Stimulated activated CD8-positive, alpha-beta memory T cell treated with anti-CD3 and anti-CD28 coated beads, Interleukin-7, amount 100 ng/mL, for 4 hours (primary cell): ENCODE measurements around the gene OBSL1.

Experiments used
- DNase-seq, 2 donors: peaks; one replicate each; pipeline ENCODE4 v3.0.0-alpha.2; 2020; ENCODE audit warnings: low read depth in 2 of 2

Gene OBSL1

DNA sequence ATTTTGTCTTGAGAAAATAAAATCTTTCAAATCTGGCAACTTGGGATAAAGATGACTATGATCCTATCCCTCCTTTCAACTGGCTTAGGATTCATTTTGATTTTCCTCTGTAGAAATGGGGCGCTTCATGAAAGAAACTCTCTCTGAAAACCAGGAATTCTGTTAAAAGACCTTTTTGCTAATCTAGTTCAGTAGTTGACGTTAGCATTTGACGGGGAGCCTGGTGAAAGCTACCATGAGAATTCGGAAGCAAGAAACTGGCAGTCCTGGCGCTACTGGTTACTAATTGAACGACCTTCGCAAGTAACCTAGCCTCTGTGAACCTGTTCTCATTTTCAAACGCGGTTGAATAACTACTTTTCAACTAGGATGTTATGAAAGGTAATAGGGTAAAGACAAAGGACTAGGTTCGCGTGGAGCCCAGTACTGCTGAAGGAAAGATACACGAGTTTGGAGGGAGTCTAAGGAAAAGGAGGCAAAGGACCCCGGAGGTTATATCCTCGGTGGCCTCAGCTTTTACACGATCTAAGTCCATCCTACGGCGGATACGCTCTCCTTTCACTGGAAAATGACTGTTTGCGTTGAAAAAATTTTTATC, 25.7 kb upstream of the OBSL1 start:
- DNase-seq, result no peak

DNA sequence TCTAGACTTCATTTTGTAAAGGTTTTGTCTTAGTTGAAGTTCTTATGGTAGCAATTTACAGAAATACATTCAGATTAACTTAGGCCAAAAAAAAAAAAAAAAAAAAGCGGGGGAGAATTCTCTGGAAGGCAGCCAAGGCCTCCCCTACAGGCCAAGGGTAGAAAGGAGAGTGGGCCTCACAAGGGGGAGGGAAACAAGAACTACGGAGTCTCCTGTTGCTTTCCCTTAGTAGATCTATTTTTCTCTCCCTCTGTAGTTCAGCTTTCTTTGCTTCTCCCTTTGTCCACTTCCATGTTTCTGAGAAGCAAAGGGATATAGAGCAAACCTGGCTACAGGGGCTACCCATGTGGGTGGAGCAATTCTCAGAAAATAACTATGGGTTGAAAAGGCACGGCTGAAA, 23.9 kb upstream of the OBSL1 start:
- DNase-seq, result no peak

DNA sequence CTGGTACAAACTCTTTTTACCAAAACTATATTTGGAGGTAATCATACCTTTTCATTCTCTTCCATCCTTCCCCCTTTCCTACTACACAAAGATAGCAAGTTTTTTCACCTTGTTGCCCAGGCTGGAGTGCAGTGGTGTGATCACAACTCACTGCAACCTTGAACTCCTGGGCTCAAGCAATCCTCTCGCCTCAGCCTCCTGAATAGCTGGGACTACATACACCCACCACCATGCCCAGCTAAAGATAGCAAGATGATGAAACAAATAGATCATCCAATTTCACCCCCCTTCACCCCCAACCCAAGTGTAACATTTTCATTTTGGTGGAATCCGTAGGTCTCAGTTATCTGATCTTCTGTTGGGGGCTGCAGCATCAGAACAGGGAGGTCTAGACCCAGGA, 21.8 kb upstream of the OBSL1 start:
- DNase-seq, result no peak

DNA sequence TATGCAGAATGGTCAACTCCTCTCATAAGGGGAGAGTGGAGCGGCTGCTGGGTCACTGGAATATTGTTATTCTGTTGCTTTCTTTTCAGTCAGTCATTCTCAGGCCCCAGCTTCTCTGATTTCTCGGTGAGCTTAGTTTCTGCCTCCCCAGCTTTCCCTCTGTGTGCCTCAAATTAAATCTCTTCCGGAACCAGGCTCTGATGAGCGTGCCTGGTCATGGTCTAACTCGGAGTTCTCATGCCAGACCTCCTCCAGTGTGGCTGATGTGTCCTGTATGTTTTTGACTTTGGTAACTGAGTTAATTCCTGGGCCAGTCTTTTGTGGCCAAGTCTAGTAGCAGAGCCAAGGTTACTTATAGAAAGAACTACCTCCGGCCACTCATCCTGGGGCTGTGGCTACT, 21.4 kb upstream of the OBSL1 start:
- DNase-seq, result no peak

DNA sequence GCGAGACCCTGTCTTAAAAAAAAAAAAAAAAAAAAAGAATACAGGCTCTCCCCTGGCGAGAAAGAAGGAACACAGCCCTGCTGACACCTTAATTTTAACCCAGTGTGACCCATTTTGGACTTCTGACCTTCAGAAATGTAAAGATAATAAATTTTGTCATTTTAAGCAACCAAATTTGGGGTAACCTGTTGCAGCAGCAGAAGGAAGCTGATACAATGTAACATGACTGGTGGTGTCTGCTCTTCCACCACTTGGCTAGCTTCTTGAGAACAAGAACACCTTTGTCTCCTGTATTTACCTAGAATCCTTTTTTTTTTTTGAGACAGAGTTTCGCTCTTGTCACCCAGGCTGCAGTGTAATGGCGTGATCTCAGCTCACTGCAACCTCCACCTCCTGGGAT, 19.8 kb upstream of the OBSL1 start:
- no peak for DNase-seq

DNA sequence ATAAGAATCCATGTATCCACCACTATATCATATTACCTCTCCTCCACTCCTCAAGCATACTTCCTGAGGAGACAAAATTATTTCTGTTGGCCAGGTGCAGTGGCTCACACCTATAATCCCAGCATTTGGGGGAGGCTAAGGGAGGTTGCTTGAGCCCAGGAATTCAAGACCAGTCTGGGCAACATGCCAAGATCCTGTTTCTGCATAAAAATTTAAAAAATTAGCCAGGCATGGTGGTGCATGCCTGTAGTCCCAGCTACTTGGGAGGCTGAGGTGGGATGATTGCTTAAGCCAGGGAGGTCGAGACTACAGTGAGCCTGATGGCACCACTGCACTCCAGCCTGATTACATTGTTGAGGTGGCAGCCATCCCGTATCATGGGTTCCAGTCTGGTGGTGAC, 10.0 kb upstream of the OBSL1 start:
- DNase-seq, result no peak

DNA sequence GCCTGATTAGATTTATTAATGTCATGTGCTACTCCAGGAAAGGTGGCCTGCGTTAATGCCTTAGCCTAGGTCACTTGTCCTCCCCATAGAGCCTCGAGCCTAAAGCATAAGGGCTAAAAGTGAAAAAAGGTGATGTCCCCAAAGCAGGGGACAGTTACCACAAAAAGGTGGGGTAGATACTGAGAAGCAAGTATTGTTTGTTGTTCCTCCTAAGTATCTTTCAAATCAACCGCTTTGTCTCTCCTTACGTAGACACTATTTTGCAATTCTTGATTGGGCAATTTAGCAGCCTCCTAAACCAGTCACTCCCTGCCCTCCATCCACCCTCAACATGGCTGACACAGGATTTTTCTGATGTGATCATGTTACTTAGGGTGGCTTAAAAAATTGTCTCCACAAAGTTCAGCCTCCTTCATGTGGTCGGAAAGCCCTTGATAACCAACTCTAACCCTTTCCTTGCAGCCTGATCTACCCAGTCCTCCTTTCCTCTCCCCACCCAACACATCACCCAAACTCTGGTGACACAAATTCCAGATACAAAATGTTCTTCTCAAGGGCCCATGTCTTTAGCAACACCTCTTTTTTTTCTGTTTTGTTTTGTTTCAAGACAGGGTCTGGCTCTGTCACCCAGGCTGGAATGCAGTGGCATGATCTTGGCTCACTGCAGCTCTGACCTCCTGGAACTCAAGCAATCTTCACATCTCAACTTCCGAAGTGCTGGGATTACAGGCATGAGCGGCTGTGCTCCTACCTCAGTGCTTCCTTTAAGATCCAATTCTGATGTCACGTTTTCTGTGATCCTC, 7.7 kb upstream of the OBSL1 start:
- no peak for DNase-seq

DNA sequence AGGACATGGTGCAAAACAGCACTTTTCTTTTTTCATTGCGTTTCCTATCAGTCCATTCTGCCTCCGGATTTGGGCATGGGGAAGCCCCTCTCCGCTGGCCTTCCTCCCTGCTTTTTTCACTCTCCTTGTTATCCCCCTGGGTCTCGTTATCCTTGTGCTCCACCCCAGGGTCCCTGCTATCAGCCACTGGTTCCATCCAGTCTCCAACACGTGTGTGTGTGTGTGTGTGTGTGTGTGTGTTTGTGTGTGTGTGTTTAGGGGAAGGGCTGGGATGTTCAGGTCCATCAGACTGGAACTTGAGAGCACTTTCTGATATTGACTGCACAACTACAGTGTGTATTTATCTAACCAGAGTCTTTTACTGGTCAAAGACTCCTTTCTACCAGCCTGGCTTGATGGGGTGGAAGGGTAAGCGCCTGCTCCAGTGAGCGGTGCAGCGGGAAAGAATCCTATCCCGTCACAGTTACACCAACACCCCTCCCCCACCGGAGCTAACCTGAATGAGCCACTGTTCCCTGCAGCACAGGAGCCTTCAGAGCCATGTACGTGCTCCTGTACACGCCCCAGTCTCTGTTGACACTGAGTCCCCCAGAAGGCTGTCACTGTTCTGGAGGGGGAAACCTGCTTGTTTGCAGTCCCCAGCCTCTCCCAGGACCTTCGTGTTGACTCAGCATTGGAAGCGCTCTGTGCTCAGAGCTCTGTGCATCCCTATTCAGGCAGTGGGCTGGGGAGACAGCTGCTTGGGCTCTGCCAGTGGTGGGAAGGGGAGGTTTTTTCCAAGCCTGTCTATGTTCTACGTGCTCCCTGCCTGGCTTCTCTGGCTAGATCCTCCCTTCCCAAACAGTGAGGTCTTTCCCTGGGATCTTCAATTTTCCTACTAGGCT, 5.4 kb upstream of the OBSL1 start:
- no peak for DNase-seq

DNA sequence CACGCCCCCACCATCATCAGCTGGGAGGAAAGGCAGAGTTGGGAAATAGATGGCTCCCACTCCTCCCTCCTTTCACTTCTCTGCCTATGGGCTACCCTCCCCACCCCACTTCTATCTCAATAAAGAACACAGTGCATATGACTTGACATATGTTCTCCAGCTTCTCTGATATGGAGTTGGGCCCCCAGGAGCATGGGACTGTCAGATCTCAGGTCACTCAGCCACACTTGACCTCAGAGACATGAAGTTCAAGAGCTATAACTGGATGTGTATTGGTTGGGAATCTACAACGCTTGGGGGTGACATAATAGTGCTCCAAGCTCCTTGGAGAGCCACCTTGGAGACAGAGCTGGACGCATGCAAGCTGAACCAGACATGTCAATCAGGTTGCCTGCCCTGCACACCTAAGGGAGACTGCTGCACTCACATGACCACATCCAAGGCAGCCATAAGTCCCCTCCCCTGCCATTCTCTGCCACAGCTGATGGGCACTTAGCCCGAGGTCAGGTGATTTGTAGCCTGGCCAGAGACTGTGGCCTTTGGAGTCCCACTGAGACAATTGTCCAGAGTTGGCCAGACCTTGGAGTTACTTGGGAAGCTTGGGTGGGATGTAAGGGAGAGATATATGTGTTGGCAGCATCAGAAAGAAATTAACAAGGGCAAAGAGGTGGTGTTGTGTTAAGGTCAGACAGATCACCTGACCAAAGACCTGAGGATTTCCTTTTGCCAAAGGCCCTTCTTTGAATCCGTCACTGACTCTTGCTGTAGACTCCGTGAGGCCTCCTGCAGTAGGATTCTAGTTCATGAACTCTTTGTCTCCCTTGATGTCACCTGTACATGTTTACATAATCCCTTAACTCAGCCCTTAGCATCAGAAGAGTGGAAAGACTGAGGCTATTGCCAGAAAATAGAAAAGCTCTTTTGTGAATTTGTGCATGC, 4.5 kb upstream of the OBSL1 start:
- no peak for DNase-seq

DNA sequence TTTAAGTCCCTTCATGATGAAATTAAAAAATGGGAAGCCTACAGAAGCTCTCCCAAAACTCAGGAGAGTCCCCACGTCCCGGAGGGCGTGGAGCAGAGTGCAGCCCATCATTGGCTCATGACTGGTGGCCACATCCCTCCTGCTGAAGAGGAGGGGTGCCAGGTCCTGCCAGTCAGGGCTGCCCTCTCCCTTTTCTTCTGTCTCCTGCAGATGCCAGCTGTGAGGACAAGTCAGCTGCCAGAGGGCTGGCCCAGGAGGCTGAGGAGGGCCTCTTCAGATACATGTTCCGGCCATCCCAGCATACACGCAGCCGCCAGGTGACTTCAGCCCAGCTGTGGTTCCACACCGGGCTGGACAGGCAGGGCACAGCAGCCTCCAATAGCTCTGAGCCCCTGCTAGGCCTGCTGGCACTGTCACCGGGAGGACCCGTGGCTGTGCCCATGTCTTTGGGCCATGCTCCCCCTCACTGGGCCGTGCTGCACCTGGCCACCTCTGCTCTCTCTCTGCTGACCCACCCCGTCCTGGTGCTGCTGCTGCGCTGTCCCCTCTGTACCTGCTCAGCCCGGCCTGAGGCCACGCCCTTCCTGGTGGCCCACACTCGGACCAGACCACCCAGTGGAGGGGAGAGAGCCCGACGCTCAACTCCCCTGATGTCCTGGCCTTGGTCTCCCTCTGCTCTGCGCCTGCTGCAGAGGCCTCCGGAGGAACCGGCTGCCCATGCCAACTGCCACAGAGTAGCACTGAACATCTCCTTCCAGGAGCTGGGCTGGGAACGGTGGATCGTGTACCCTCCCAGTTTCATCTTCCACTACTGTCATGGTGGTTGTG, 3.4 kb upstream of the OBSL1 start:
- no peak for DNase-seq

DNA sequence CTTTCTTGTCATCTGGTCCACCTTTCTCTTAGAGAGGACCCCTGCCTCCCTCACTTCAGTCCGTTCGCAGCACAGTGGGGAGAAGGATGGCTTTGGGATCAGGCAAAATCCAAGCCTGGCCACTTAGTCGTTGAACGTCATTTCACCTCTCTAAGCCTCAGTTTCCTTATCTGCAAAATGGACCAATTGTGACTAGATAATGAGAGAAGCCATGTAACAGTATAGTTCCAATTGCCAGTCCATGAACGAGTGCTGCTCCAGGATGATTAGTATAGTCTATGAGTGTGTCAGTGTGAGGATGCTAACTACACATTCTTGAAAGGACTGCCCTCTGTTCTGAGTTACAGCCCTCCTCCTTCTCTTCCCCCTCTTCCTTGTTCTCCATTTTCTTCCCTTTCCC, 1.8 kb upstream of the OBSL1 start:
- DNase-seq, result no peak

DNA sequence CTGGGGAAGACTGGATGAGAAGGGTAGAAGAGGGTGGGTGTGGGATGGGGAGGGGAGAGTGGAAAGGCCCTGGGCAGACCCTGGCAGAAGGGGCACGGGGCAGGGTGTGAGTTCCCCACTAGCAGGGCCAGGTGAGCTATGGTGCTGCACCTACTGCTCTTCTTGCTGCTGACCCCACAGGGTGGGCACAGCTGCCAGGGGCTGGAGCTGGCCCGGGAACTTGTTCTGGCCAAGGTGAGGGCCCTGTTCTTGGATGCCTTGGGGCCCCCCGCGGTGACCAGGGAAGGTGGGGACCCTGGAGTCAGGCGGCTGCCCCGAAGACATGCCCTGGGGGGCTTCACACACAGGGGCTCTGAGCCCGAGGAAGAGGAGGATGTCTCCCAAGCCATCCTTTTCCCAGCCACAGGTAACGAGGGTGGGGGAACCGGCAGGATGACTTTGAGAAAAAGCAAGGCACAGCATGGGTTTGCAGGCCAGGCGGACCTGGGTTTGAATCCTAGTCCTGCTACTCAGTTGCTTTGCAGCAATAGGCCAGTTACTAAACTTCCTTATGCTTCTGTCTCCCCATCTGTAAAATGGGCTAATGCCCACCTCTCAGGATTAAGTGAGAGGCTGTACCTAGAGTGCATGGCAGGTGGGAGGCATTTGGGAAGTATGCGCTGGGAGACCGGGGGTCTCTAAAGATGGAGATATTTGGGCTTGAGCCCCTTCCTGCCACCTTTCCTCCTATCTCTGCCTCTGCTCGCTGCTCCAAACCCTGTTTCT, 1.1 kb upstream of the OBSL1 start, which contains the start of gene INHA:
Gene INHA, plus strand, starts transcription at position 74 of the 765 bp plus-strand sequence. Its CDS starts 65 bp downstream, at position 139.
- DNase-seq, result no peak

DNA sequence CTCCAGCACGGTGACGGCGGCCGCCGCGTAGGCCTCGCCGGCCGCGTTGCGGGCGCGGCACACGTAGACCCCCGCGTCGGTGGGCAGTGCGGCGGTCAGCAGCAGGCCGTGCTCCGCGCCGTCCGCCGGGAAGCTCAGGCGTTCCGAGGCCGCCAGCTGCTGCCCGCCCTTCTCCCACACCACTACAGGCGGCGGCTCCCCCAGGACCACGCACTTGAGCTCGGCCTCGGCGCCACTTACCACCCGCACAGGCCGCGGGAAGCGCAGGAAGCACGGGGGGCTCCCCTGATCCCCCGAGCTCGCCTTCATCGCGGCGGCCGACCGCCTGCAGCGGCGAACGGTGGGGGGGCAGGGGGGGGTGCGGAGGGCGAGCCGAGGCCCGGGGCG, 422 bp downstream of the OBSL1 start:
- no peak for DNase-seq

DNA sequence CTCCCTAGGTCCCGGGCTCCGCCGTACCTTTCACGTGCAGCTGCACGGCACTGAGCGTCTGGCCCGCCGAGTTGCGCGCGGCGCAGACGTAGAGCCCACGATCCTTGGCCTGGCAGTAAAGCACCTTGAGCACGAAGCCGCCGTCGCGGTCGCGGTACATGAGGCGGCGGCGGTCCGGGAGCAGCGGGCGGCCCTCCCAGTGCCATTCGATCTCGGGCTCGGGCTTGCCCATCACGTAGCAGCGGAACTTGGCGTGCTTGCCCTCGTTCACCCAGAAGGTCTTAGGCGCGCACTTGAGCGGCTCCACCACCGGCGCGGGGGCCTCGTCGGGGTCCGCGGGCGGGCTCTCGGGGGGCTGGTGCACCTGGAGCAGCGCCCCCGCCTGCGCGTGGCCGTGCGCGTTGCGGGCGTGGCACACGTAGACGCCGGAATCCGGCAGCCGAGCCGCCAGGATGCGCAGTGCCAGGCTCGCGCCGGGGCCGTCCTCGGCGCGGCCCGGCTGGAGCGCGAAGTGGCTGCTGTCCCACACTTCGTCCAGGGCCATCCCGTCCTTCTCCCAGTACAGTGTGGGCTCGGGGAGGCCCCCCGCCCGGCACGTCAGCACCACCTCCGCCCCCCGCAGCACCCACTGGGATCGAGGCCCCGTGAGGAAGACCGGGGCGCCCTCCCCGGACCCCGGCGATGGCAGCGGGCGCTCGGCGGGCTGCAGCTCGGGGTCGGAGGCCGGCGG, 980 bp downstream of the OBSL1 start:
- DNase-seq, result no peak

DNA sequence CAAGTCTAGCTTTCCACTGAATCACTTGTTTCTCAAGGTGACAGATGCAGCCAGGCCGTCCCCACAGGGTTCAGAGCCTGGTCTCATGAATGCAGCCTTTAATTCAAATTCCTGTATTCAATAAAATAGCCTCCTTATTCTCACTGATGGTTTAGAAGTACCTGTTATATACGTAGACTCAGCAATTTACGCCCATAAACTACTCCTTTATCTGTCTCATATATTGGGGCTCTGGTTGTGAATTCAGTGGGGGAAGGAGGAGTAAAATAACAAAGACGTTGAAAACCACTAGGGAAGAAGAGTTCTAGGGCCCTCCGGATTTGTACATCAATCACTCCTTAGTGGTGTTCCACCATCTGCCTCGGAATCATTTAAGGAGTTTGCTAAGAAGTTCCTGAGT, 1.7 kb downstream of the OBSL1 start:
- DNase-seq, result no peak

DNA sequence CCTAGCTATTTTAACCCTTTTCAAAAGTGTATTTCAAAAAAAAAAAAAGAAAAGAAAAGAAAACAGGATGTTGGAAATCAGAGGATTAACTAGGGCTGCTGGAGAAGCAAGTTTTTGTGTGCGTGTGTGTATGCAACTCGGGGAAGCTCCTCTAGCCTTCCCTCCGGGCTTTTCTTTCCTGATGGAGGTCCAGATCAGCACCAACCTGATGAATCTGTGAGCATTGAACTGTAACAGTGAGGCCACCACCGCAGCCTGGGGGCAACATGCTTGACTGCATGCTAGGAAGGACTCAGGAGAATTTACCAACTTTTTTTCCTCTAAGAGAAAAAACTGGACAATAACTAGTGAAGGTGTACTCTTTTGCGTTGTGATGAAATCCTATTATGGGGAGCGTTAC, 2.3 kb downstream of the OBSL1 start:
- DNase-seq, result no peak

DNA sequence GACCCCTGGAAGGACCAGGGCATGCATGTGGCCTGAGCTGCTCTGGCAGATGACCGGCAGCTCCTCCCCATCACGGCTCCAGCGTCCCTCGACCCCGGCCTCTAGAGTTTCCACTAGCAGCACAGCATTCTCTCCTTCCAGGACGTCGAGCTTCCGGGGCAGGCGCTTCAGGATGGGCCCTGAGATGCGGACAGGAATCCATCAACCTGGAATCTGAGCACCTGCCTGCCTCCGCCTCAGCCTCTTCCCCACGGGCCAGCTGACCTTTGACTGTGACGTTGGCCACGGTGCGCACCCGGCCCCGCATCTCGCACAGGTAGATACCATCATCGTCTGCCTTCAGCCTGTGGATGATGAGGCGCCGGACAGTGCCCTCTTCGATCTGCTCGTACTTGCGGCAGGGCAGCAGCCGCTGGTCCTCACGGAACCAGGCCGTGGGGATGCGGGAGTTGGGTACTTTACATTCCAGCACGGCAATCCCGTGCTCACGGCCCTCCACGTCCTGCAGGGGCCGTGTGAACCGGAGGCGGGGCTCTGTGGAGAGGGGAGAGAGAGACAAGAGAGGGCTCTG, 3.5 kb downstream of the OBSL1 start:
- DNase-seq, result no peak

DNA sequence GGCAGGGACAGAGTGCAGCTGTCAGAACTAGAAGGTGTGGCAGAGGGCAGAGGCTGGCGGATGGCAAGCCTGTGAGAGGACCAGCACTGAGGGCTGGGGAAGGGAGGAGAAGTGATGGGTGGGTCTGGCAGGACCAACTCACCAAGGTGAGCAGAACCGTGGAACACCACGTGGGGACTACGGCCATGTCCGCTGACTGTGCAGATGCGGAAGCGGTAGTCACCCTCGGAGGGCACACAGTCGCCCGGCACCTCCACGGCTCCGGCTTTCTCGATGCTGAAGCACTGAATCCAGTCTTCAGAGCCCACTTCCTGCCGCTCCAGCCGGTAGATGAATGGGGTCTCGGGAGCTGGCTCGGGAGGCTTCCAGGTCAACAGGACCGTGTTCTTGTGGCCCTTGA, 4.2 kb downstream of the OBSL1 start:
- DNase-seq, result no peak

DNA sequence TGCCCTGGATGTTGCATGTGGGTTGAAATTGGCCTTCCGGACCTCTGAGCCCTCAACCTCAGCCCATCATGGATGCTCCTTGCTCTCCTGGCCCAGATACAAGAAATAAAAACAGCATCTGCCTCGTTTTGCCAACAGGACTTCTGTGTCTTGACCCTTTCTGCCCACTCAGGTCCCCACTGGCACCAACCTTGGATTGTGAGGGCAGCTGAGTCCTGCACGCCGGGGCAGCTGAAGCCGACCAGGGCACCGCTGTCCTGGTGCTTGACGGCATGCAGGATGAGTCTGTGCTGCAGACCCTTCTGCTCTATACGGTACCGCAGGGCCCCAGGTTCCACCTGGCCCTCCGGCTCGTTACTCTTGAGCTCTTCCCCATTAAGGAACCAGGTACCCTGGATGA, 4.7 kb downstream of the OBSL1 start:
- no peak for DNase-seq
